B cell (primary cell): Measurements from ENCODE around the gene TALDO1. TPM values are rescaled to one million over a fixed set of nuclear protein-coding genes. Genes with fewer than 3 reads are reported as not detected.

Source experiments
- ATAC-seq: fragments of 200-7000 bp; cut with Tn5 transposase; one replicate; pipeline ENCODE4 v1.10.0; 2021; ENCODE audit warnings: low read depth, mild to moderate bottlenecking, moderate number of reproducible peaks, moderate library complexity
- CTCF ChIA-PET: fragments of 350-600 bp; sonication (Branson Sonifier 250); formaldehyde crosslinking; loops from one replicate; lab custom pipeline; 2021; ENCODE audit warnings: antibody characterized with exemption, inconsistent platforms; lab: Charles Lee
- POLR2A ChIA-PET: fragments of 350-600 bp; sonication (Branson Sonifier 250); formaldehyde crosslinking; loops from one replicate; lab custom pipeline; 2021; ENCODE audit warnings: antibody characterized with exemption; lab: Charles Lee
- DNase-seq: peaks from one replicate; pipeline ENCODE4 v3.0.0; 2013
- H2AFZ ChIP-seq: 2 replicates; pipeline ENCODE4 v1.6.1; 2012; ENCODE audit warnings: mild to moderate bottlenecking, low read depth, low read length; ENCODE audit not compliant: insufficient read depth, poor library complexity, severe bottlenecking
- H3K27ac ChIP-seq, 2 donors: 1 replicate in 1 of 2; 2 replicates in 1 of 2; pipeline ENCODE4 v1.5.1; 2012 to 2013; ENCODE audit warnings: low read length in 2 of 2, mild to moderate bottlenecking in 2 of 2, moderate library complexity in 1 of 2
- H3K27me3 ChIP-seq, 4 experiments: fragments of 200-600 bp in 1 of 4; sonication (generic) in 1 of 4; replicated peaks in 1 of 4; 1 replicate in 2 of 4; 2 replicates in 2 of 4; pipeline versions ENCODE4 v1.6.1 to v1.7.0; 2013 to 2016; ENCODE audit warnings: low read length in 3 of 4, mild to moderate bottlenecking in 2 of 4, mixed read lengths in 1 of 4, moderate library complexity in 1 of 4; ENCODE audit not compliant: insufficient read depth in 4 of 4, control insufficient read depth in 3 of 4; ENCODE audit errors: control extremely low read depth in 1 of 4
- H3K36me3 ChIP-seq, 2 experiments: replicated peaks in 1 of 2; 1 replicate in 1 of 2; 2 replicates in 1 of 2; pipeline versions ENCODE4 v1.6.1 to v1.7.1; 2013; ENCODE audit warnings: low read length in 1 of 2; ENCODE audit not compliant: insufficient read depth in 2 of 2, control insufficient read depth in 1 of 2; ENCODE audit errors: control extremely low read depth in 1 of 2, extremely low read depth in 1 of 2
- H3K4me1 ChIP-seq, 2 donors: fragments of 200-600 bp in 1 of 2; sonication (generic) in 1 of 2; 1 replicate in 1 of 2; 2 replicates in 1 of 2; pipeline versions ENCODE4 v1.5.1 to v1.6.1; 2013 to 2017; ENCODE audit warnings: low read length in 2 of 2; ENCODE audit not compliant: control insufficient read depth in 2 of 2, insufficient read depth in 2 of 2
- H3K4me2 ChIP-seq: replicated peaks from 2 replicates; pipeline ENCODE3; 2012; ENCODE audit warnings: mild to moderate bottlenecking, low read depth, low read length; ENCODE audit not compliant: poor library complexity, severe bottlenecking
- H3K4me3 ChIP-seq, 5 experiments: fragments of 200-600 bp in 1 of 5; sonication (generic) in 1 of 5; 1 replicate in 3 of 5; 2 replicates in 2 of 5; pipeline versions ENCODE4 v1.5.1 to v1.7.0; 2011 to 2016; ENCODE audit warnings: low read length in 4 of 5, mild to moderate bottlenecking in 4 of 5, low read depth in 2 of 5, control low read depth in 1 of 5, moderate library complexity in 1 of 5; ENCODE audit not compliant: insufficient read depth in 1 of 5; ENCODE audit errors: control extremely low read depth in 1 of 5, extremely low read depth in 1 of 5
- H3K79me2 ChIP-seq: fragments of 200-600 bp; sonication (generic); one replicate; pipeline ENCODE4 v1.6.0; 2016; ENCODE audit warnings: low read length; ENCODE audit not compliant: control insufficient read depth, insufficient read depth
- H3K9ac ChIP-seq: fragments of 200-600 bp; sonication (generic); 2 replicates; pipeline ENCODE4 v1.6.1; 2017; ENCODE audit warnings: mild to moderate bottlenecking, low read length, moderate library complexity
- H3K9me3 ChIP-seq, 3 donors: one replicate each; pipeline versions ENCODE4 v1.6.1 to v1.7.1; 2013; ENCODE audit warnings: low read length in 2 of 3; ENCODE audit not compliant: control insufficient read depth in 2 of 3, insufficient read depth in 1 of 3; ENCODE audit errors: control extremely low read depth in 1 of 3
- H4K20me1 ChIP-seq: 2 replicates; pipeline ENCODE4 v1.6.0; 2012; ENCODE audit warnings: mild to moderate bottlenecking, low read length; ENCODE audit not compliant: insufficient read depth, control insufficient read depth, poor library complexity, severe bottlenecking
- H3K27ac Mint-ChIP-seq: one replicate; pipeline ENCODE4 v1.8.0; 2021; ENCODE audit warnings: mixed read lengths
- H3K27me3 Mint-ChIP-seq: one replicate; pipeline ENCODE4 v1.8.0; 2021; ENCODE audit warnings: mixed read lengths
- H3K4me1 Mint-ChIP-seq: one replicate; pipeline ENCODE4 v1.8.0; 2021; ENCODE audit warnings: mixed read lengths
- H3K4me3 Mint-ChIP-seq: one replicate; pipeline ENCODE4 v1.8.0; 2021; ENCODE audit warnings: mixed read lengths
- H3K9me3 Mint-ChIP-seq: one replicate; pipeline ENCODE4 v1.8.0; 2022; ENCODE audit warnings: mixed read lengths; ENCODE audit not compliant: insufficient read depth
- EZH2 ChIP-seq: IDR thresholded peaks from 2 replicates; pipeline ENCODE4 v1.6.1; 2012; ENCODE audit warnings: borderline replicate concordance, low read depth, mild to moderate bottlenecking, moderate library complexity, low read length; ENCODE audit not compliant: insufficient read depth, poor library complexity, severe bottlenecking
- WGBS: methylation state at CpG from one replicate; pipeline ENCODE4 v1.1.5; 2013; ENCODE audit warnings: missing lambda C conversion rate; ENCODE audit not compliant: insufficient coverage; 5-methylcytosine and 5-hydroxymethylcytosine counted together
- intact Hi-C: fragments of 100-400 bp; cut with micrococcal nuclease; formaldehyde crosslinking; loops from one replicate; pipeline ENCODE4 v1.10.0; 2022
- polyA plus RNA-seq: library from polyadenylated mRNA; depleted of rRNA; stranded (reverse); fragments of >200 nt; gene quantifications from 2 replicates; pipeline ENCODE4 v1.2.3, GENCODE V29; 2012
- total RNA-seq, 2 donors: library from RNA; stranded (reverse); fragments of 120-200 nt in 1 of 2; gene quantifications; 1 replicate in 1 of 2; 2 replicates in 1 of 2; pipeline versions ENCODE4 v1.2.3 to v1.2.4, GENCODE V29; 2013 to 2022
- TF ChIP-seq, protein P1 (sequence below): fragments of 200-600 bp; IDR thresholded peaks from one replicate; pipeline ENCODE4 v1.8.0; 2022; ENCODE audit warnings: antibody characterized with exemption, mild to moderate bottlenecking

TALDO1 gene
- total and polyA plus RNA-seq, 2 donors (not counting 1 experiment from before 2014, with no cell fraction given): 82.4 to 116 TPM

DNA sequence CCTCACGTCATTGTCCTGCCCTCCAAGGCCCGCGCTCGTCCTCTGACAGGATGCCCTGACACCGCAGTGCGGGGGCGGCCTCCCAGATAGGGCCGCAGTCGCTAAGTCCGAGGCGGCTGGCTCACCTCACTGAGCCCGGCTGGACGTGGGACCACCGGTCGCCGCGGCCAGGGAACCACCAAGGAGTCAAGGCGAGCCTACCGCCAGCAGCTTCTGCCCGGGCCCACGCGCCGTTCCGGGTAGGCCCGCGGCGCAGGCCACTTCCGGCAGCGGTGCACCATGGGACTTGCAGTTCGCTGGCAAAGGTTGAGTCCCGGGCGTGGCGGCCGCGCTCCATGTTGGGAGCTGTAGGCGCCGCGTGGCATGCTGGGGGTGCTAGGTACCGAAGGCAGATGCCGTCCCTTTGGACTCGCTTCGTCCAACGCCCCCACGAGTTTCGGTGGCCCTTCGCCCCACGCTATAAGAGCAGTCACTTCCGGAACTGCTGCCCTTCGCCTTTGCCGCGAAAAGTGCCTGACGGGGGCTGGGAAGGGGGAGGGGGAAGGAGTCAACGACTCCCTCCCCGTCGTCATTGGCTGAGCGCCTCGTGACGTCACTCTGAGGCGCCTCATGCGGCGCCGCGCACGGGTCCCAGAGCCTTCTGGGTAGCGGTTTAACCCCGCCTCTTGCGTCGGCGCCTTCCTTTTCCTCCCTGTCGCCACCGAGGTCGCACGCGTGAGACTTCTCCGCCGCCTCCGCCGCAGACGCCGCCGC lies 62.2 kb downstream of the TALDO1 start, which contains the start of gene RPLP2:
TSS of gene RPLP2 (plus strand) at position 681 of the 753 bp plus-strand sequence. CDS start 268 bp downstream, outside the sequence.
- peak within 1 kb of the TSS; percentile 53 to 95 (median 86) for H3K4me3 ChIP-seq
- peaks cover 23 to 35% of the 10 kb centered on the region in 2 donors for H3K4me1 ChIP-seq
- peak within 1 kb of the TSS; percentile 90 for H3K9ac ChIP-seq
- ATAC-seq: peak; percentile 82
- peak; percentile 100 for DNase-seq
- Mint-ChIP-seq H3K27me3 (no peaks in the 10 kb centered on the region), H3K4me1 (peaks cover 42% of the 10 kb centered on the region), H3K27ac (peak within 1 kb of the TSS; percentile 99), H3K9me3 (no peaks in the 10 kb centered on the region), H3K4me3 (peak within 1 kb of the TSS; percentile 96)
- H3K36me3 ChIP-seq: peaks cover 2 to 24% of the 10 kb centered on the region in 2 experiments
- 1% methylated on average over 80 of the region's 81 CpGs for WGBS
- H3K27ac ChIP-seq: peak within 1 kb of the TSS; percentile 83 to 94
- POLR2A ChIA-PET: interaction anchor here (0.6 to 2.9 kb wide), 6 partner anchors 10 to 115 kb away, joined by 3 to 32 read pairs (median 8); partner anchors contain the start of genes PNPLA2, POLR2L, SLC25A22 and TMEM80
- H3K27me3 ChIP-seq: no peaks in the 10 kb centered on the region
- CTCF ChIA-PET: interaction anchor here (1.1 to 2.6 kb wide), 4 partner anchors 10 to 255 kb away, joined by 3 to 14 read pairs (median 4); partner anchors contain the start of gene PNPLA2
- peak within 1 kb of the TSS; percentile 87 for H3K4me2 ChIP-seq
- peaks cover 36% of the 10 kb centered on the region for H4K20me1 ChIP-seq
- intact Hi-C loops: loop anchor here (1.0 to 5.0 kb wide), 5 partner anchors 10 to 303 kb away; partner anchors contain the start of genes AP2A2, POLR2L, RNH1 and SLC25A22
- H3K9me3 ChIP-seq: no peaks in the 10 kb centered on the region
- peak within 1 kb of the TSS; percentile 93 for H2AFZ ChIP-seq
- TF ChIP-seq EZH2: no peak
- TF ChIP-seq, protein P1, sequence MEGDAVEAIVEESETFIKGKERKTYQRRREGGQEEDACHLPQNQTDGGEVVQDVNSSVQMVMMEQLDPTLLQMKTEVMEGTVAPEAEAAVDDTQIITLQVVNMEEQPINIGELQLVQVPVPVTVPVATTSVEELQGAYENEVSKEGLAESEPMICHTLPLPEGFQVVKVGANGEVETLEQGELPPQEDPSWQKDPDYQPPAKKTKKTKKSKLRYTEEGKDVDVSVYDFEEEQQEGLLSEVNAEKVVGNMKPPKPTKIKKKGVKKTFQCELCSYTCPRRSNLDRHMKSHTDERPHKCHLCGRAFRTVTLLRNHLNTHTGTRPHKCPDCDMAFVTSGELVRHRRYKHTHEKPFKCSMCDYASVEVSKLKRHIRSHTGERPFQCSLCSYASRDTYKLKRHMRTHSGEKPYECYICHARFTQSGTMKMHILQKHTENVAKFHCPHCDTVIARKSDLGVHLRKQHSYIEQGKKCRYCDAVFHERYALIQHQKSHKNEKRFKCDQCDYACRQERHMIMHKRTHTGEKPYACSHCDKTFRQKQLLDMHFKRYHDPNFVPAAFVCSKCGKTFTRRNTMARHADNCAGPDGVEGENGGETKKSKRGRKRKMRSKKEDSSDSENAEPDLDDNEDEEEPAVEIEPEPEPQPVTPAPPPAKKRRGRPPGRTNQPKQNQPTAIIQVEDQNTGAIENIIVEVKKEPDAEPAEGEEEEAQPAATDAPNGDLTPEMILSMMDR: no peak
- H3K79me2 ChIP-seq: peaks cover 31% of the 10 kb centered on the region
